SU-DHL-6 (cell line): ENCODE data around the gene STK36.
A peak's percentile ranks its signal among the peaks of the same experiment; 100 is the strongest.

Experiments
- H2AFZ ChIP-seq: fragments of 200-600 bp; sonication (generic); 2 replicates; pipeline ENCODE4 v1.6.1; 2014; ENCODE audit warnings: low read depth, mild to moderate bottlenecking, moderate library complexity, mixed read lengths, antibody characterized with exemption, low read length; ENCODE audit not compliant: severe bottlenecking
- H3F3A ChIP-seq: fragments of 200-600 bp; shearing (Covaris generic); 2 replicates; pipeline ENCODE4 v1.6.0; 2016; ENCODE audit warnings: antibody characterized with exemption, mild to moderate bottlenecking; ENCODE audit not compliant: insufficient read depth
- H3K27ac ChIP-seq: fragments of 200-600 bp; sonication (generic); 2 replicates; pipeline ENCODE4 v1.5.1; 2016; ENCODE audit warnings: low read depth, mild to moderate bottlenecking, low read length, moderate library complexity, mixed read lengths
- H3K27me3 ChIP-seq: fragments of 200-600 bp; sonication (generic), shearing (Covaris generic); 2 replicates; pipeline ENCODE4 v1.6.0; 2014; ENCODE audit warnings: mild to moderate bottlenecking, low read length
- H3K36me3 ChIP-seq: fragments of 200-600 bp; sonication (generic); 2 replicates; pipeline ENCODE4 v1.6.1; 2014; ENCODE audit warnings: mild to moderate bottlenecking, low read length, mixed read lengths
- H3K4me2 ChIP-seq: fragments of 300-600, 200-600 bp; shearing (Covaris generic), sonication (generic); 2 replicates; pipeline ENCODE4 v1.6.0; 2014; ENCODE audit warnings: low read length, low read depth, mild to moderate bottlenecking; ENCODE audit not compliant: poor library complexity, severe bottlenecking
- H3K4me3 ChIP-seq: fragments of 200-600 bp; sonication (generic); 2 replicates; pipeline ENCODE4 v1.5.1; 2014; ENCODE audit warnings: antibody characterized with exemption, low read length, mild to moderate bottlenecking, mixed read lengths; ENCODE audit not compliant: insufficient read depth, poor library complexity, severe bottlenecking
- H3K79me2 ChIP-seq: fragments of 200-600 bp; sonication (generic); 2 replicates; pipeline ENCODE4 v1.6.1; 2014; ENCODE audit warnings: mild to moderate bottlenecking, low read length, moderate library complexity; ENCODE audit not compliant: insufficient read depth
- H3K9ac ChIP-seq: fragments of 200-600 bp; sonication (generic); 2 replicates; pipeline ENCODE4 v1.7.0; 2014; ENCODE audit warnings: mild to moderate bottlenecking, low read length
- H3K9me2 ChIP-seq: fragments of 200-600 bp; sonication (generic); replicated peaks from 2 replicates; pipeline ENCODE4 v1.6.1; 2014; ENCODE audit warnings: low read length; ENCODE audit not compliant: insufficient read depth
- H3K9me3 ChIP-seq: fragments of 200-600 bp; sonication (generic); 2 replicates; pipeline ENCODE4 v1.6.1; 2014; ENCODE audit warnings: low read length, mixed read lengths; ENCODE audit not compliant: insufficient read depth
- H4K20me1 ChIP-seq: fragments of 200-600 bp; sonication (generic); 2 replicates; pipeline ENCODE4 v1.6.1; 2014; ENCODE audit warnings: low read depth, mild to moderate bottlenecking, antibody characterized with exemption, low read length, moderate library complexity, mixed read lengths
- EZH2phosphoT487 ChIP-seq: fragments of 200-600 bp; sonication (generic), shearing (Covaris generic); conservative IDR thresholded peaks from 2 replicates; pipeline ENCODE4 v1.6.1; 2018; ENCODE audit warnings: mild to moderate bottlenecking, antibody characterized with exemption, low read length, moderate library complexity, mixed read lengths
- TF ChIP-seq, protein P1 (sequence below): fragments of 200-600 bp; sonication (generic); IDR thresholded peaks from one replicate; pipeline ENCODE4 v1.5.1; 2017; ENCODE audit warnings: antibody characterized with exemption, mild to moderate bottlenecking, low read length, moderate library complexity; ENCODE audit not compliant: insufficient read depth, poor library complexity, severe bottlenecking

The STK36 gene

DNA sequence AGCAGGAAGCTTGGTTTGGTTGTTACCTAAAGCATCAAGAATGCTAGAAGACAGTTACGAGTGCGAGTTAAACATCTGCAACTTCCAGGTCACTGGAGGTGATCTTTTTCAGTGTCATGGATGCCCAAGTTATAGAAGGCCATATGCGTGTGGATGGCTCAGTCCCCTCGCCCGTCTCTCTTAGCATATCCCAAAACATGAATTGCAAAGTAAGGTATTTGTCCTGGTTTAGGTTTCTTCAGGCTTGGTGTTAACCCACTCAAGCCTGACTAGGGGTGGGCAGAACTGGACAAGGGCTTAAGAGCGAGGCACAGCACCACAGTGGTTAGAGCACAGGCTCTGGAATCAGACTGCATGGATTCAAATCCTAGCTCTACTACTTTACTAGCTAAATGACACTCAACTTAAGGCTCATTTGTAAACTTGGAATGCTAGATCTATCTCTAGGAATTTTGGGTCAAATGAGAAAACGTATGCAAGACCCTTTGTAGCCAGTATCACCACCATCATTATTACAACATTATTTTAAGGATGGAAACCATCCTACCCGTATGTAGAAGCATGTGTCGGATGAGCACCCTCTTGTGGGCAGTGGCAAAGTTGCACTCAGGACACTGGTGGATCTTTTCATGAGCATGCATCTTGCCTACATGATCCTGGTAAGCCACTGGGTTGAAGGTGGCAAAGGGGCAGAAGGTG, 23.6 kb upstream of the STK36 start:
- Histone ChIP-seq H3K4me2 (no peak overlapping the region), H3K9me2 (no peaks in the 10 kb centered on the region), H3K27ac (no peak overlapping the region), H3K9ac (no peak overlapping the region), H4K20me1 (peaks cover 4% of the 10 kb centered on the region; the same call in 1 of the 2 replicates), H3K79me2 (peaks cover 9% of the 10 kb centered on the region; the same call in 1 of the 2 replicates), H3K36me3 (peaks cover 23% of the 10 kb centered on the region; the same call in 1 of the 2 replicates), H3K4me3 (no peak overlapping the region), H3K27me3 (no peaks in the 10 kb centered on the region), H2AFZ (no peak overlapping the region), H3K9me3 (no peaks in the 10 kb centered on the region), H3F3A (peaks cover 6% of the 10 kb centered on the region; the same call in 1 of the 2 replicates)
- TF ChIP-seq EZH2phosphoT487: no peak
- TF ChIP-seq, protein P1, sequence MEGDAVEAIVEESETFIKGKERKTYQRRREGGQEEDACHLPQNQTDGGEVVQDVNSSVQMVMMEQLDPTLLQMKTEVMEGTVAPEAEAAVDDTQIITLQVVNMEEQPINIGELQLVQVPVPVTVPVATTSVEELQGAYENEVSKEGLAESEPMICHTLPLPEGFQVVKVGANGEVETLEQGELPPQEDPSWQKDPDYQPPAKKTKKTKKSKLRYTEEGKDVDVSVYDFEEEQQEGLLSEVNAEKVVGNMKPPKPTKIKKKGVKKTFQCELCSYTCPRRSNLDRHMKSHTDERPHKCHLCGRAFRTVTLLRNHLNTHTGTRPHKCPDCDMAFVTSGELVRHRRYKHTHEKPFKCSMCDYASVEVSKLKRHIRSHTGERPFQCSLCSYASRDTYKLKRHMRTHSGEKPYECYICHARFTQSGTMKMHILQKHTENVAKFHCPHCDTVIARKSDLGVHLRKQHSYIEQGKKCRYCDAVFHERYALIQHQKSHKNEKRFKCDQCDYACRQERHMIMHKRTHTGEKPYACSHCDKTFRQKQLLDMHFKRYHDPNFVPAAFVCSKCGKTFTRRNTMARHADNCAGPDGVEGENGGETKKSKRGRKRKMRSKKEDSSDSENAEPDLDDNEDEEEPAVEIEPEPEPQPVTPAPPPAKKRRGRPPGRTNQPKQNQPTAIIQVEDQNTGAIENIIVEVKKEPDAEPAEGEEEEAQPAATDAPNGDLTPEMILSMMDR: peak; percentile 79

DNA sequence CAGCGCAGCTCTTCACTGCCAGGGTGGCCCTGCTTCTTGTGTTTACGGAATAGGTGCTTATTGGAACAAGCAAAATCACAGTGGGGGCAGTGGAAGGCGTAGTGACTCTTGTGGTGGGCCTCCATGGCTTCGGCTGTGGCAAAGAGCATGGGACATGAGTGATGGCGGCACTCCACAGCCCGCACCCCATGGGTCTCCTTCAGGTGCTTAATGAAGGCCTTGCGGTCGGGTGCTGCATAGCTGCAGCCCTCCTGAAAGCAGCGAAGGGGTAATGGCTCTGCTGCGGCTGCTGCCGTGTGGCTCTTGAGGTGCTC, 23.1 kb upstream of the STK36 start:
- peaks cover 23% of the 10 kb centered on the region; the same call in 1 of the 2 replicates for H3K36me3 ChIP-seq
- no peak overlapping the region for H3K4me3 ChIP-seq
- H3K79me2 ChIP-seq: peaks cover 9% of the 10 kb centered on the region; the same call in 1 of the 2 replicates
- peaks cover 4% of the 10 kb centered on the region; the same call in 1 of the 2 replicates for H4K20me1 ChIP-seq
- H3K9me2 ChIP-seq: no peaks in the 10 kb centered on the region
- no peak overlapping the region for H3K27ac ChIP-seq
- TF ChIP-seq, protein P1: peak; percentile 10
- TF ChIP-seq EZH2phosphoT487: no peak
- H3K9ac ChIP-seq: no peak overlapping the region
- no peaks in the 10 kb centered on the region for H3K9me3 ChIP-seq
- peaks cover 6% of the 10 kb centered on the region; the same call in 1 of the 2 replicates for H3F3A ChIP-seq
- no peak overlapping the region for H2AFZ ChIP-seq
- no peaks in the 10 kb centered on the region for H3K27me3 ChIP-seq
- H3K4me2 ChIP-seq: no peak overlapping the region

DNA sequence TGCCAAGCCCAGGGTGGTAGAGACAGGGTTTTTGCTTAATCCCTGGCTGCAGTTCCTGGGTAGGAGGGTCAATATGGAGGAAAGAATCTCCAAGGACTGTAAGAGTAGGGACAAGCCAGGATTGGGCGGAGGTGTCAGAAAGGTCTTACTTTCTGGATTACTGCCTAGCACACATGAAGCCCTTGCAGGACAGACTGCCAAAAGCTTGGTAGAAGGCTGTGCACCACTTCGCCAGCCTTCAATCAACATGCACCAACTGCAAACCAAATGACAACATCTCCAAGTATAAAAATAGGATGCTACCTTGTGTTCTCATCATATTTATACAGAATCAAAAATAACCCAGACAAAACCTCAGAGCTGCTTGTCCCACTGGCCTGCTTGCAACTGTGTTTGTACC, 16.1 kb upstream of the STK36 start:
- H3K4me3 ChIP-seq: no peak overlapping the region
- no peak overlapping the region for H2AFZ ChIP-seq
- peaks cover 17% of the 10 kb centered on the region; the same call in 1 of the 2 replicates for H3K36me3 ChIP-seq
- H3K9me3 ChIP-seq: no peaks in the 10 kb centered on the region
- no peaks in the 10 kb centered on the region for H3F3A ChIP-seq
- no peak overlapping the region for H3K9ac ChIP-seq
- no peaks in the 10 kb centered on the region for H3K27me3 ChIP-seq
- no peaks in the 10 kb centered on the region for H3K9me2 ChIP-seq
- no peak for TF ChIP-seq EZH2phosphoT487
- TF ChIP-seq, protein P1: no peak
- H4K20me1 ChIP-seq: no peaks in the 10 kb centered on the region
- no peak overlapping the region for H3K27ac ChIP-seq
- H3K79me2 ChIP-seq: peaks cover 44% of the 10 kb centered on the region
- no peak overlapping the region for H3K4me2 ChIP-seq
